ENCODE measurements around the gene MRI1.
"Not testable (repeated sequence)": the region's sequence is repeated elsewhere in the genome, so short reads cannot be mapped to it uniquely, and the experiment has no call there.

The MRI1 gene
- 29.9 to 87.7 (median 44.2) reads per million in 3 experiments for total RNA-seq

GRCh38 chr19:13764101-13764807 lies at the start of gene MRI1:
Gene MRI1 (plus strand): TSS chr19:13764522. CDS start chr19:13764589, 67 bp downstream.
- peak; percentile 45 for DNase-seq

- no peak for DNase-seq
Measured at GRCh38 chr19:13717194-13717643, 47.1 kb upstream of the MRI1 start.

- DNase-seq: no peak
Measured at GRCh38 chr19:13718733-13719132, 45.6 kb upstream of the MRI1 start.

- no peak for DNase-seq
Measured at GRCh38 chr19:13722146-13722545, 42.2 kb upstream of the MRI1 start.

- DNase-seq: no peak
Measured at GRCh38 chr19:13723206-13723605, 41.1 kb upstream of the MRI1 start.

GRCh38 chr19:13726323-13726722 lies 38.0 kb upstream of the MRI1 start:
- no peak for DNase-seq

GRCh38 chr19:13727798-13728197 lies 36.5 kb upstream of the MRI1 start:
- no peak for DNase-seq

DNA sequence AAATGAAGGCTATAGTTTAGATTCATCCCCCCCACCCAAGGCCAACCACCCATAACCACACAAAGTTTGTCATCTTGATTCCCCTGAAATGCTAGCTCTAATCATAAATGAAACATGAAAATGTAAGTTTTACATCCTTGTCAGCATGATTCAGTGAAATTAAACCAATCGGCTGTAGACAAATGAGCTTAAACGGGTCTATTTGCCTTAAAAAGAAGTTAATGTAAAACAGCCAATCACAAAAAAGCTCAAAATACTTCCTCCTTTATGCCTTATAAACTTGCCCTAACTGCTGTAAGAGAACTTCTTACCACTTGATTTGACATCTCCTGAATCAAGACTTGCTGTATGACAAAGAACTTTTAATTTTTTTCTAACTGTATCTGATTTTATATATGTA lies 34.5 kb upstream of the MRI1 start:
- DNase-seq: no peak

DNA sequence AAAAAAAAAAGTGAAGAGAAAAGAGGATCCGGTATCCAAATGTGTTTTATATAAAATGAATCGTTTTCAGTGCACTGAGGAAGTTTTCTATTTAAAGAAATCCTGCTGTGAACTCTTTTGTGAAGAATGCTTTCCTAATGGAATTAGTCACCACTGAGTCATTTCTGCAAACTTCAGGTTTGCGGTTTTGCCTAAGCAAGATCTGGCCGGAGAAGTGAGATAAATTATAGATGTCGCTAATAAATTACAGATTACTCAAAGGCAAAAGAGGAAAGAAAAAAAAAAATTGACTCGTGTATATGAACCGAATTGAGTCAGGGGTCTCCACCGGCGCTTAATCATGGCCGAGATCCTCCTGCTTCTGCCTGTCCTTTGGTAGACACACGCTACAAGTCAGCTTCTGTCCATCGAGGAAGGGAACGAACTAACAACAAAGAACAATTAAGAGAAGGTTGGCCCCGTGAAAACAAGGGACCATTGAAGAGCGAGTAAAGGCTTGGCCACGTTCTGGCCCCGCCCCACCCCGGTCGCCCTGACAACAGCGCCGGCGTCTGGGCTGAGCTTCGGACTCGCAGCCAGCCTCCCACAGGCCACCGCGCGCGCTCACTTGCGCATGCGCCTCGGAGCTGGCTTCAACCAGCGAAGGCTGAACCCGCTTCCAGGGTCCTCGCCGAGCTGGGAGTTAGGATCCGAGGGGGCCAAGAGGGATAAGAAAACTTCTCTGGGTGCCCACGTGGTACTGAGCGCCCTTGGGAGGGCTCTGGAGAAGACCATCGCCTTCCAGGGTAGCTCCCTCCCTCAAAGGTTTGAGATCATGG lies 33.0 kb upstream of the MRI1 start:
- DNase-seq: peak; percentile 90

GRCh38 chr19:13732337-13732736 lies 32.0 kb upstream of the MRI1 start:
- no peak for DNase-seq

DNA sequence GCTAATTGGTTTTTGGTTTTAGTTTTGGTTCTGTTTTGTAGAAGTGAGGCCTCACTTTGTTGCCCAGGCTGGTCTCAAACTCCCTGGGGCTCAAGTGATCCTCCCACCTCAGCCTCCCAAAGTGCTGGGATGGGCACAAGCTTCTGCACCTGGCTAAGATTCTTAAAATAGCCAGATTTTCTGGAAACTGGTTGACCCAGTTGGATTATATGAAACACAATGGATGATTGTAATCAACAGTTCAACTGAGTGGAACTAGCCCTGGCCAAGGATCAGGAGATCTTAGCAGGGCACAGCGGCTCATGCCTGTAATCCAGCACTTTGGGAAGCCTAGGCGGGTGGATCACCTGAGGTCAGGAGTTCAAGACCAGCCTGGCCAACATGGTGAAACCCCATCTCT lies 29.6 kb upstream of the MRI1 start:
- DNase-seq: no peak

- DNase-seq: no peak
Measured at GRCh38 chr19:13738073-13738472, 26.2 kb upstream of the MRI1 start.

DNA sequence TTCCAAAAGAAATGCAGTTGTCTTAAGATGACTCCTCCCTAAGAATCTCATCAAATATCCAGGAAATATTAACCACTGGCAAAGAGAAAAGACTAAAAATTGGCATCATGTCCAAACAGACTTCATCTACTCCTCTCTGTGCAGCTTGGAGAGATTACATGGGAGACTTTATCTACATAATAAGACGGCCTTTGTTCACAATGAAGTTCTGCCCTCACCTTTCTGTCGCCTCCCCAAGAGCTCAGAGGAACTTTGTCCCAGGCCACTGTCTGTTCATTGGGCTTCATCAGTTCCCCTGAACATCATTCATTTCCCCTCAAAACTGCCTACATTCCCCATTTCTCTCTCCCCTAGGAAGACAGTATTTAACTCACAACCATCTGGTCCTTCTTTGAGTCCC lies 22.4 kb upstream of the MRI1 start:
- no peak for DNase-seq

DNA sequence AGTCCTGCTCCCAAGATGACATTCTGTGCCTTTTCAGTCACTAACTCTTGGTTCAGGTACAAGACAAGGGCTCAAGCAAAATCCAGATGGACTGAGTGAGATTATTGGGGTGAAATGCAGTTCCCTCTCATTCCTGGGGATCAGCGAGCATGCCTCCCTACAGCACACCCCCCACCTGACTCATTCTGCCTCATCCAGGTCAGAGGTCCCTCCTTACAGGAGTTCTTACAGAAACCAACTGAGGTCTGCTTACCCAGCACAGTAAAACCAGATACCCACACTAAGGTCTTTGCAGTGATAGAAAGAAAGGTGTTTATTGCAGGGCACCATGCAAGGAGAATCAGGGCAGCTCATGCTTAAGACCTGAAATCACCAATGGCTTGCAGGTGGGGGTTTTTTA lies 21.6 kb upstream of the MRI1 start:
- no peak for DNase-seq

GRCh38 chr19:13744174-13744573 lies 20.1 kb upstream of the MRI1 start:
- DNase-seq: no peak

DNA sequence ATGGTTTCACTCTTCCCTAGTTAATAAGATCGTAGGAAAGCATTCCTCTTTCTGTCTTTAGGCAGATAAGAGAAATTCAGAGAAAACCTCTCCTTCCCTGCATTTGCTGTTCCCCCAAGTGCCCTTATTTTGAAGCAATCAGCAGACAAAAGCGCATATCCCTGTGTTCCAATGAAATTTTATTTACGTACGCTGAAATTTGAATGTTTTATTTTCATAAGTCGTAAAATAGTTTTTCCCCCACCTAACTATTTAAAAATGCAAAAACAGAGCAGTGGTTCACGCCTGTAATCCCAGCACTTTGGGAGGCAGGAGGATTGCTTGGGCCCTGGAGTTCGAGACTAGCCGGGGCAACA lies 17.2 kb upstream of the MRI1 start:
- no peak for DNase-seq

DNA sequence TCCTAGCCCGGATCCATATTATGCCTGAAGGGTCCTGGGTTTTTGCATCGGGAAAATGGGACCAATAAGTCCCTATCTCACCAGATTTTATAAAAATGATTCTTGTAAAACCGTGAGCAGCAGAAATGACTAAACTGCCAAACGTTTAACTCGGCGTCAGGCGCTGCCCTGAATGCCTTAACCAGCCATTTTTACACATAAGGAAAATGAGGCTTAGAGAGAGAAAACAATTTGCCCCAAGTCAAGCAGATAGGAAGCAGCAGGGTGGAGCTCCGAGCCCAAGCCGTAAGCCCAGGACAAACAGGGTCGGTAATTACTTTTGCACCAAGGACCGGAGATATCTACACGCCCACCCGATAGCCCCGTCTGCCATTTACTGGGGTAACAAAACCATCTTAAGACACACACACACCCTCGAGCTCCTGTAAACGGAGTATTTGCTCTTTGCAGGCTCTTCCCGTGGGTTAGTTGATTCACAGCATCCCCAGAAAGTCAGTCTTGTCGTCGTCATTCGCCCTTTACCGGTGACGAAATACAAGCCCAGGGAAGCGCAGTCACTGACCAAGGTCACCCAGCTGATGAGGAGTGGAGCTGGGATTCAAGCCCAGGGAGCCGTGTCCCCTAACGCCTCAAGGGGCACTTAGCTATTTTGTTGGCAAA lies 16.0 kb upstream of the MRI1 start:
- no peak for DNase-seq

GRCh38 chr19:13751436-13751835 lies 12.9 kb upstream of the MRI1 start:
- DNase-seq: no peak

- not testable (repeated sequence) for DNase-seq
Measured at GRCh38 chr19:13753622-13754021, 10.7 kb upstream of the MRI1 start.

GRCh38 chr19:13756210-13756609 lies 8.1 kb upstream of the MRI1 start:
- DNase-seq: no peak

DNA sequence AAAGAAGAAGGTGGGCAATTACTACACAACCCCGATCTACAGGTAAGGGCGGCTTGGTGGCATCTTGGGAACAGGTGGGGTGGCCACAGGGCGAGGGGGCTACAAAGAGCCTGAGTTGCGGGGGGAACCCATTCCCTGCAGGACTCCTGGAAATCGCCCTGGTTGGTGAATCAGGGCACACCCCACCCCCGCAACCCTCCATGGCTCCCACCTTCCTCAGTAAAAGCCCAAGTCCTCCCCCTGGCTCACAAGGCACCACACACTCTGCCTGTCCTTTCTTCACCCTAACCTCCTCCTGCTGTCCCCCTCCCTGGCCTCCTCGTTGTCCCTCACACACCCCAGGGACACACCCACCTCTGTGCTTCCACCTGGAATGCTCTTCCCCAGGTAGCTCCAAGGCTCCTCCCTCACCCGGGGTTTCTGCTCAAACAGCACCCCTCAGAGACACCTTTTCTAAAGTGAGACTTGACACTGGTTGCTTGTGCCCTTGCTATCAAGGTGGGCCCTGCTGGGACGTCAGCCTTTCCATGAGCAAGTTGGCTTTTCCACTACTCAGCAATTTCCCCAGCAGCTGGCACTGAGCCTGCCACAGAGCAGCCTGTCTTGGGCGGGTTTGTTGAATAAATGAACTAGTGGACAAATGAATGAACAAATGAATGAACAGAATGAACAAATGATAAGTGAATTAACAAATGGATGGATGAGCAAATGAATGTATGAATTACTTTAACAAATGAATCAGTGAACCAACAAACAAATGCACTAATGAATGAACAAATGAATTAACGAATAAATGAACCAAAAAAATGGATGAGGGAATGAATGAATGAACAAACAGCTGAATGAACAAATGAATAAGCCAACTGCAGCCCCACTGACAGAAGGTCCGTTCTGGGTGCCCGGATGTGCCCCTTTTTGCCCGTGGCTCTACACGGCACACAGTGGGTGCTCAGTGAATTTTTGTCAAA lies 6.2 kb upstream of the MRI1 start:
- DNase-seq: no peak

GRCh38 chr19:13758795-13759194 lies 5.5 kb upstream of the MRI1 start:
- DNase-seq: no peak

GRCh38 chr19:13761423-13761822 lies 2.9 kb upstream of the MRI1 start:
- DNase-seq: no peak

Measured in central memory CD4-positive, alpha-beta T cell (primary cell).